HG02759 (cell line): ENCODE results near the gene SORCS3.

Experiments
- ATAC-seq: cut with Tn5 transposase; IDR thresholded peaks from one replicate; pipeline ENCODE4 v1.9.1; 2021; ENCODE audit warnings: mild to moderate bottlenecking, moderate library complexity; ENCODE audit not compliant: unreplicated experiment

SORCS3 gene

DNA sequence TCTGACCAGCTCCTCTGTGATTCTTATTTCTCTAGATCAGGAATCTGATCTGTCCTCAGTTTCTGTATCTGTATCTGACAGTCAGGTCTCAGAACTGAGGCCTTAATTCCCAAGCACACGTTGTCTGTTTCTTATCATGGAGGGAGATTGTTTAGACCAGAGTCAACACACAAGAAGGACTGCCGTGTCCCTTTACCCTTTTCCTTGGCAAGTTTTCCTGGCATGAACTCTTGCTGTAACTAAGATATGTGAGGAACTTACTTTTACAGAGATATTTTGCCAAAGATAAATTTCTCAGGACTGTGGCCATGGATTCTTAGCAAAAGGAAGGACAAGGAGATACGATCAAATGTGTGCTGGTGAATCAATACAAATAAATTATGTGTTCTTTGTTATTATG lies 181.0 kb downstream of the SORCS3 start:
- no peak for ATAC-seq

DNA sequence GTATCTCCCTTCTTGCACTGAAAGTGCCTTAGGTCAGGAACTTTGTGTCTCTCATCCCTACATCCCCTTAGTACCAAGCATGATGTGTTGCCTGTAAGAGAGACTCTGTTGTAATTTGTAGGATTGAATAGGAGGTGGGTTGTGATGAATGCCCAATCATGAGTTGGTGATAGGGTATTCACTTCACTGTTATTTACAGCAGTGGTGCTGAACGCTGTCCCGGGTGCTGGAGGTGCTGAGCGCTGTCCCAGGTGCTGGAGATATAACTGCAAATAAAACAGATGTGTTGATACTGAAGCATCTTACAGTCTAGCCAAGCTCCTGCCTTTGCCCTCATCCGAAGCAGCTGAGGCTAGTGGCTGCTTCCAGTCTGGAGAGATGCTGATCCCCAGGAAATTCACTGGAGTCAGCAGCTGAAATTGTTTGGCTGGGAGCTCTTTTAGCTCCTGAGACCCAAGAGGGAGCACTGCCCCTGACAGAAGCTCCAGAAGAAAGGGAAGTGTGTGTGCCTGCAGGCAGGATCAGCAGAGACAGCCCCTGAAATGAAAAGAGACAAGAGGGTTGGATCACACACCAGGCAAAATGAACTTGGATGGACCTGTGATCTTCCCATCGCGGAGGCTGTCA lies 183.4 kb downstream of the SORCS3 start:
- peak; percentile 74 for ATAC-seq

DNA sequence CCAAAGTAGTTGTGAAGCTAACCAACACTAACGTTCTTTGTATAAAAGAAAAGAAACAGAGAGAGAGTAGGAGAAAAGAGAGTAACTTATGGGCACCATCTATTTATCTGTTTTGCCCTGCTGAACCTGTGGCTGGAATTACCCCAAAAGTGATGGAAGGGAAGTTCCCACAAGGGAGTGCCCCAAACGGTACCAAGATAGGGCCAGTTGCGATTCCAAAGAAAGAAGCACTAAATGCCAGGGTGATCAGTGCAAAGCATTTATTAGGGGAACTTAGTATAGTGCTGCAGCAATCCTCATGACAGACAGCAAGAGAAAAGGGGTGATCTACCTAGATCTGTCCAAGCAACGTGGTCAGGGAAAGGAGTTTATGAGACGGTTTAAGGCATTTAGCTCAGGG lies 190.2 kb downstream of the SORCS3 start:
- ATAC-seq, result peak; percentile 39

DNA sequence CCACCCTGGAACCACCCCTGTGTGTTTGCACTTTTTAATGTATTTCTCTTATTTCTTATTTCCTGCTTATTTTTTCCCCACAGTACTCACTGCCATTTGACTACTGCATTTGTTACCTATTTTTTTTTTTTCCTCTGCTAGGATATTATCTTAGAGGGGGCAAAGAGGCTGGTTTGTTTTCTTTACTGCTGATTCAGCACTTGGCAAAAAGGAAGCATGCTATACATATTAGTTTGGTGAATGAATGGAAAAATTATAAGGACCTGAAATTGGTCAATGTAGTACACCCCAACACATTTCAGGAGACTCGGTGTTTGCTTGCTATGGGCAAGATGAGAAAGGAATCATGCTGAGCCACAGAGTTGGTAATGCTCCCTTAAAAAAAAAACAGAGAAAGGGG lies 193.5 kb downstream of the SORCS3 start:
- no peak for ATAC-seq

DNA sequence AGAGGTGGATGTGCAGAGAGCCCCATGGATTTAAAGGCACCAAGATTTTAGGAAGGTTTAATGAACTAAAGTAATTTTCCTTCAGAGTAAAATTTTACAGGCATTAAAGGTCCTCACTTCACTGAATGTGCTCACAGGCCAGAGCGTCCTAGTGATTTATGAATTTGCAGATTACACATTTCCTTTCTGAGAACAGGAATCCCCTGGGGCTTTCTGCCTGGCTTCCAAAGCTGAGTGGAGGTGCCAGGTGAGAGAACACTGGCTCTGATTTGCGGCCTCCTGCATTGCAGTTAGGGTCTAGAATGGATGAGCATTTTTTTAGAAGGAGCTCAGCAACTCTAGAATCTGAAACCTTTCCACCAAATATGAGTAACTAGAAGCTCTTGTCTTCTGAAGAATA lies 194.3 kb downstream of the SORCS3 start:
- ATAC-seq, result peak; percentile 68

GRCh38 chr10:104842704-104843103 lies 201.6 kb downstream of the SORCS3 start:
- ATAC-seq, result no peak

DNA sequence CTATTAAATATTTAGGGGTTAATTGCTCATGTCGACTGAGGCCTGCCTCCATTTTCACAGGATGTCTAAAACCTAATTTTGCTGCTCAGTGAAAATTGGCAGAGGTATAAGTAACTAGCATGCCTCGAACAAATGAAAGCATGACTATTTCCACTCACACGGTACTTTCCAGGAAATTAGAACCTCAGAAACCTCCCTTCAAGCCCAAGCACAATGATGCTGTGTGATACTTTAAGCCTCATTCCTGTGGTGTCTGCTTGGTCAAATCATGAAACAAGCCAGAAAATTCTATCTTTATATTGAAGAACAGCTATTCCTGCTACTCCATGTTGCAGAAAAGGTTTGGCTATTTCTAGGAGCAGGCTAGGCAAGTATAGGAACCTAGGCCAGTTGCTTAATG lies 203.0 kb downstream of the SORCS3 start:
- ATAC-seq, result peak; percentile 72

DNA sequence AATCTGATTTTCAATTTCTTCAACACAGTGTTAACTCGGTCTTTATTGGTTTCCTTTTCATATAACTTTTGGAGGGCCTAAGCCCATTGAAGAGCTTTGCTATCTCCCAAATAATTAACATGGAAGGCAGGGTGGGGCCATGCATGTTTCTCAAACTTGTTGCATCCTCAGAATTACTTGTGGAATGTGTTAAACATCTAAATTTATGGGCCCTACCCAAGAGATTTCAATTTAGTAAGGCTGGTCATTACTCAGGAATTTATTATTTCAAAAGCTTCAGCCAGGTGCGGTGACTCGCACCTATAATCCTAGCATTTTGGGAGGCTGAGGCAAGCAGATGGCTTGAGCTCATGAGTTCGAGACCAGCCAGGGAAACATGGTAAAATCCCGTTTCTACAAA lies 208.9 kb downstream of the SORCS3 start:
- ATAC-seq, result no peak

GRCh38 chr10:104867966-104868598 lies 227.0 kb downstream of the SORCS3 start:
- ATAC-seq, result no peak

DNA sequence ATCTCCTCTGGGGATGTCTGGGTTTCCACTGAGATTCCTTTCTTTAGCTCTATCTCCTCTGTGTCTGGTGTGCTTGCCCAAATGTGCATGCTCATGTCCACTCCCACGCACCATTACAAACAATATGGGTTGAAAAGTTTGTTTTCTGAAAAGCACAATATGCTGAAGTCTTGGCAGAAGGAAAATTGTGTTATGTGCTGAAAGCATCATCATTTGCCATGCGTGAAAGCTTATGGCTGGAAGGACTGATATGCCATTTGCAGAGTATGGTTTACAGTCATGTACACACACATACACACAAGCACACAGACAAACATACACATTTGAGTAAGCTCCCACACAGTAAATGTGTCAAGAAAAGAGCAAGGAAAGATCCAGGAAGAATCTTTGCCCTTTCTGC lies 231.6 kb downstream of the SORCS3 start:
- ATAC-seq, result no peak

DNA sequence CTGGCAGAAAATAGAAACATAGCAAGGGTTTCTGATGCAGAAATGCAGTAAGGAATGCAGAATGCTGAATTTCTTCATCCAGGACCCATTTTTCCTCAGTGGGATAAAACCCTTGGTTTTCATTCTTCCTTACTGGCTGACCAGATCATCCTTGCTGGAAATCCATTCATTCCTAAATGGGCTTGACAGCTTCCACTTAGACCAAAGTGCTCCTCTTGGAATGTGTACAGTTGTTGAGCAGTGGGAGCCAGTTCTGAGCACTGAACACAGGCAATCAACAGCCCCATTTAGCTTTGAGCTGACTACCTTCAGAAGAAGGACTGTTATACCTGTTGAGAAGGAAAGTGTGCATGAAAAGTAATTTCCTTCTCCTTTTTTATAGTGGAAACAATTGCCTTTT lies 232.1 kb downstream of the SORCS3 start:
- no peak for ATAC-seq

DNA sequence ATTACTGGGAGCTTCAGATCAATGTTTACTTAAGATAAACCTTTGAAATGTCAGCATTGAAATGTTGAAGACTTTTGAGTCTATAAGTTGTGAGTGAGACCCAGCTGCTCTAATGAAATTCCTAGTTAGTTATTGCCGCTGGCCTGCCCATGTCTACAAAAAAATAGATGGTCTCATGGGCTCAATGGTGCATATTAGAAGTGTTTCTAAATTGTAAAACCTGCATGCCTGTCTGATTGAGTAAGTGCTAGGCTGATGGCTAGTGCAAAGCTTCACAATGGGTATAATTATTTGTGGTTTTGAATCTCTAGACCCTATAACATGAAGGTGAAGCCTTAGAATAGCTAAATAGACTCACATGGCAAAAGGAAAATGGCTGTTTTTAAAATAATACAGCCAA lies 234.5 kb downstream of the SORCS3 start:
- ATAC-seq, result no peak

DNA sequence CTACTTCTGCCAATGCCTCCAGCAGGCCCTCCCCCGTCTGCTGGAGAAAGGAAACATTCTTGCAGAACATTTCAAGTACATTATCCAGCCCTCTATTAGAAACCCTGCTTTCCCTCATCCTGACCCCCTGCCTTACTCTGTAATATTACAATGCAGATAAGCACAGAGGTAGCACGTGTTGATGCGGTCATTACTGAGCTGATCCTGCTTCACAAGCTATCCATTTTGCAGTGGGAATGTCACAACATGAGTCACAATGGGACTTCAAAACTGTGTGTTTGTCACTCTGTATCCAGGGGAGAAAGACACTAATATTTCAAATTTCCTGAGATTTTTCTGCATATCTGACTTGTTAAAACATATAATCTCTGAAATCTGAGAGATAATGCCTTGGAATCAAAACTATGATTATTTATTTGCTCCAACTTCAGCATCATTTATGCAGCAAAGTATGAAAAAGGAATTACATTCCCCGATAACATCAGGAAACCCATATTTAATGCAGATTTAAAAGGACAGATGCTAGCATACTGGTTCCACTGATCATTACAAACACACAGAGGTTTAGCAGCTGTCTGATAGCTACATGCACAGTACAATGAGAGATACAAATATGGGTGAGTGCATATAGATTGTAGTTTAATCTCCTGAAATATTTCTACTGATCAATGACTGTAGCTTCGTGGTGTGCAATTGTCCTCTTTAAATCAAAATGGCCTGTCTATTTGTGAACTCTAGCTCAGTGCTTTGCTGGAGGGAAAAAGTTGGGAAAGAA lies 239.7 kb downstream of the SORCS3 start:
- ATAC-seq, result no peak

GRCh38 chr10:104881740-104882139 lies 240.7 kb downstream of the SORCS3 start:
- no peak for ATAC-seq

DNA sequence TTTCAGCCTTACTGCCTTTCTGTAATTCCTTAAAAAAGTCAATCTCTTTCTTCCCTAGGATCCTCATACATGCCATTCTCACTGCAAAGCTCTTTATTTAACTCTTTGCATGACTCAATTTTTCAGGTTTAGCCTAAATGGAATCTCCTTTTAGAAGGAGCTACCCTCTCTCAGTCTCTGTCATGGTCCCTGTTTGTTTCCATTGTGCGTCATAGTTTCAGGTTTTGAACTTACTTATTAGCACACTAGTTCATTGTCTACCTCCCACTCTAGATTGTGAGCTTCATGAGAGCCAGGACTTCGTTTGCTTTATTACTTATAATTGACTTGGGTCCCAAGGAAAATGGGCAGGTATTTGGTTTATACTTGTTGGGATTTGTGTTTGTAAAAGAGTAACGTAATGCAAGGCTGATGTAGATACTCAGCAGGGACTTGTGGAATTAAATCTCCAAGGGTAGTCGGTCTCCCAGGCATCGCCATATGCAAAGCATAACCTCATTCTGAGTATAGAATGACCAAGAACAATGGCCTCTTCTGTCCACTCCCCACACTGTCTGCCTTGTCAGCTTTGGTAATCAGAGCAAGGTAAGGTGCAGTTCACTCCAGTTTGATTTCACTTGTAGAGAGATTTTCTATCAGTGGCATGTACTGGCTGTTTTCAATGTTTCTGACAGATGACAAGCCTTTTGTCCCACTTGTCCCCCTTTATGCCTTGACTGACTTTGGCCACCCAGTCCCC lies 252.0 kb downstream of the SORCS3 start:
- ATAC-seq, result peak; percentile 49

DNA sequence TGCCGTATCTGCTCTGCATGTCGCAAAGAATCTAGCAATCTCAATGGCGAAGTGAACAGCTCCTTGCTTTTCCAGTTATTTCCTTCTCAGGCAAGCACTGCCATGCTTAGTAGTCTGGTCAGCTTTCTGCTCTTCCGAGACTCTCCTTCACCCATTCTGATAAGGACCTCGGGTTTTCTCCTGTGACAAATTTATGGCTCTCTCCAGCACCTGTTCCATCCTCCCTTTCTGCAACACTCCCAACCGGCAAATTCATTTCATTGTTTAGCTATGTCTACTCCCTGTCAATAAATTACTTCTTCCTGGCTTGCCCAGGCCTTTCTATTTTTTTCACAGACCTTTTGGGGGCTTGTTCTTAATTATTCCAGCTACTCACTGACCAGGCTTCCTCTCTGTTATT lies 252.6 kb downstream of the SORCS3 start:
- no peak for ATAC-seq

GRCh38 chr10:104894681-104895080 lies 253.6 kb downstream of the SORCS3 start:
- no peak for ATAC-seq

DNA sequence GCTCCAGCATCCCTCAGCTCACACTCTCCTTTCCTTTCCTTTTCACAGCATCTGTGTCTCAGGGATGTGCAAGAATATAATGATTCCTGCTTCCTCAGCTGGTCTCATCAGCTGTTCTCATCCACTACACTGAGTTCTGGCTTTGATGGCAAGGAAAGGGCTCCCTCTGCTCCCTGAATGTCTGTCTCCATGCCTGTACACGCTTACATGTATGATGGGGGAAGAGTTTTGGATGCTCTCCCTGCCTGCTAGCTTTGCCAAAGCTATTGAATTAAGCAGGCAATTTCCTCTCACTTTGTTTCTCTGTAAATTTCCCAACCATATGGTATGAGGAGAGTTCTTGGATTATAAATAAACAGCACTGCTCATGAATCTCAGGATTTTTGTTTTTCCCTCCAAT lies 254.5 kb downstream of the SORCS3 start:
- ATAC-seq, result no peak

- ATAC-seq, result no peak
Observed at GRCh38 chr10:104895981-104896380, 254.9 kb downstream of the SORCS3 start.

- ATAC-seq, result no peak
Observed at GRCh38 chr10:104897696-104898095, 256.6 kb downstream of the SORCS3 start.

DNA sequence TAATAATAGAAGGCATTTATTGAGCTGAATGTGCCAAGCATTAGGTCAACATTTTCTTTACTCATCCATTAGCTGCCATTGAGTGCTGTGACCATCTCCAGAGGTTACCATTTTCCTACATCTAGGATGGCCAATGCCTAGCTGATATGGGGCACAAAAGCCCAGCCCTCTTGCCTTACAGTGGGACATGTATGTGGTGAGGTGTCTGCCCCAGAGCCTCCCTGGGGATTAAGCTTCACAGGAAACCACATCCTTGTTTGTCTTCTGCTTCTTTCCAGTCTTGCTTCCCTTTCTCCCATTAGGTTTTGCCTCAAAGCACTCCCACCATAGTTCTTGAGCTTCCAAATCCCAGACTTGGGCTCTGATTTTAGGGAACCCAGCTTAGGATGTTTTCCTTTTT lies 258.7 kb downstream of the SORCS3 start:
- ATAC-seq, result peak; percentile 59

GRCh38 chr10:104903433-104903832 lies 262.3 kb downstream of the SORCS3 start:
- peak; percentile 34 for ATAC-seq
